Ureter (tissue), 1 donor: ENCODE results near the gene CD300H. TPM values are rescaled to one million over a fixed set of nuclear protein-coding genes. Genes with fewer than 3 reads are reported as not detected.

Experiments
- DNase-seq: peaks from one replicate; pipeline ENCODE4 v3.0.0-alpha.2; 2020; ENCODE audit warnings: low spot score
- total RNA-seq: library from RNA; stranded (reverse); gene quantifications from one replicate; pipeline ENCODE4 v1.2.4, GENCODE V29; 2023
- donor health status: DM: yes; HTN: yes; CAD: no.

CD300H gene
- total RNA-seq, result not detected

DNA sequence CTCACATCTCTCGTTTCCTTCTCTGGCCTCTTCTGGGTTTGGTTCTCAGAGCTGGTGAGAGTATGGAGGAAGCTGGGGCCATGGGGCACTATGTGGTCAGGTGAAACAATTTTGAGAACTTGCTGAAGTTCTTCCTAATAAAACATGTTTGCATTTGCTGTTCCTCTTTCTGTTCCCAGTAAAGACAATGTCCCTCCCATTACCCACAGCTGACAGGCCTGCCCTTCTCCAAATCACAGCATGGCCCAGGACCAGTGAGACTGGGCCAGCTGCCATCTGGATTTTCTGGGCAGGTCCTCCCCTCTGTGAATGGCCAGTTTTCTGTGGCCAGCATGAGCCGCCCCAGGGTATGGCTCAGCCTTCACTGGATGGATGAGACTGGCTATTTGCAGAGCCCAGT is at the start of gene CD300H:
Gene CD300H (minus strand): TSS at position 113 of the 400 bp plus-strand sequence.
- DNase-seq, result no peak

DNA sequence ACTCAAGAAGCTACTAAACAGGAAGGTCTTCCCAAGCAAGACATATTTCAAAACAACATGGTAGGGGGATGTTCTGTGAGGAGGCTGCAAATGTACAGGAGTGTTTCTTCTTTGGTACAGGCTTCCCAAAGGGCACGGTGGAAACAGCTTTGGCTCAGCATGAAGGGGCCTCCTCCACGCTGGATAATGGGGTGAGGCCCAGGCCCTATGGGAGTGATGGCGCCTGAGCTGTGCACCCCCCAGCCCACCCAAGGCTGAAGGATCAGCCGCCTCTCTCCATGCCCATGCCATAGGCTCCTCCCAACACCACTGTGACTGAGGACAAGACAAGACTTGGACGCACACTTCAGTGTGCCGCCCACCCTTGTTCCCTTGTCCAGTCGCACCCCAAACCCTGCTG is 49.4 kb upstream of the CD300H start:
- no peak for DNase-seq

DNA sequence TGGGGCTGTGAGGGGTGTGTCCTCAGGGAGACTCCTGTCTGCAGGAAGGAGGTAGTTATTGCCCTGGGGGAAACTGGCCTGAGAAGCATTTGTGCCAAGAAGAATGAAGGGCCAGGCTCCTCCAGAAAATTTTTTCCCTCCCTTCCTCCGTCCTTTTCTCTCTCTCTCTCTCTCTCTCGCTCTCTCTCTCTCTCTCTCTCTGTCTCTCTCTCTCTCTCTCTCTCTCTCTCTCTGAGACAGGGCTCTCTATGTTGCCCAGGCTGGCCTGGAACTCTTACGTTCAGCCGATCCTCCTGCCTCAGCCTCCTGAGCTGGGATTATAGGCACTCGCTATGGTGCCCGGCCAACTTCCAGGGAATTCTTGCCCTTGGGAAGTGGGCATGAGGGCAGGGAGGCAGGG is 44.7 kb upstream of the CD300H start:
- no peak for DNase-seq

DNA sequence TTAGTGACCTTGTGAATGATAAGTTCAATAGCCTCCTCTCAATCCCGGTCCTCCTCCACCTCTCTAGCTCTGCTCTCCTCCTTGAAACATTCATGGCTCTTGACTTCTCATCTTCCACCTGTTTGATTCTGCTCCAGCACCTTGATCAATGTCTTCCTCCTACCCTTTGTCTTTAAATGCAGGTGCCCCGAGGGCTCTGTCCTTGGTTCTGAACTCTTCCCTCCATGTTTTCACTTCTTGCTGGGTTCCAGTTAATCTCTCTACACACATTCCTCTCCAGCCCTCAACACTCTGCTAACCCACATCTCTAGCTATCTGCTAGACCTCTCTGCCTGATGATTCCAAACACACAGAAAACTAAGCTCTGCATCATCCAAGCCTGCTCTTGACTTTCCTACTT is 42.8 kb upstream of the CD300H start:
- DNase-seq, result no peak

GRCh38 chr17:74608511-74608910 is 41.2 kb upstream of the CD300H start:
- no peak for DNase-seq

DNA sequence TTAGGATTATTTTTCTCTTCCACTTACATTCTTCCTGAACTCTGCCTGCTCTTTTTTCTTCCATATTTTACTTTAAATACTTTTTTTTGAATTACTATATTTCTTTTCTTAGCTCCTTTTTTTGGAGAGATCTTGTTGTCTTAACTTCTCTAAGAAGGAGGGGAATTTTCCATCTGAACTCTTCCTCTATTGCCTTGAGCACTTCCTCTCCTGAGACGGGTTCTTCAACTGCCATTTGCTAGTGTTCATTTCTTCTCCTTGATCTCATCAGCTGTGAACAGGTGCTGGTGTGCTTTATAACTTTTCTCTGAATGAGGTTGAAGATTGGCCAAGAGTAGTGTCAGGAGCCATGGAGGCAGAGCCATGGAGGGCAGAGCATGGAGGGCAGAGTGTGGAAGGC is 39.9 kb upstream of the CD300H start:
- DNase-seq, result no peak

DNA sequence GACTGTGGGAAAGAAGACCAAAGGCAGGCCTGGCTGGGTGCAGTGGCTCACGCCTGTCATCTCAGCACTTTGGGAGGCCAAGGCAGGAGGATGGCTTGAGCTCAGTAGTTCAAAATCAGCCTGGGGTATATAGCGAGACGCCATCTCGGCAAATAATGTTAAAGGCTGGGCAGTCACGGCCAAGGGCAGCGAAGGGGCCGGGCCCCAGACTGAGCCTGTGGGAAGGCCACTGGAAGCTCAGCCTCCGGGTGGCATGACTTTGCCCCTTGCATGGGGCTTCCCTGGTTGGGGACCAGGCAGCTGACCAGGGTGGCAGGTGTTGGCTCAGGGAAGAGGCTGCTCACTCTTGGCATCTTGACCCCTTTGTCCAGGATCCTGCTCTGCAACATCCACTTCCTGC is 38.7 kb upstream of the CD300H start:
- no peak for DNase-seq

GRCh38 chr17:74605361-74605760 is 38.1 kb upstream of the CD300H start:
- no peak for DNase-seq

- DNase-seq, result no peak
Observed at GRCh38 chr17:74604761-74605160, 37.5 kb upstream of the CD300H start.

GRCh38 chr17:74604200-74604599 is 36.9 kb upstream of the CD300H start:
- DNase-seq, result no peak

GRCh38 chr17:74603746-74604145 is 36.4 kb upstream of the CD300H start:
- no peak for DNase-seq

GRCh38 chr17:74603037-74603635 is 35.8 kb upstream of the CD300H start:
- DNase-seq, result no peak

DNA sequence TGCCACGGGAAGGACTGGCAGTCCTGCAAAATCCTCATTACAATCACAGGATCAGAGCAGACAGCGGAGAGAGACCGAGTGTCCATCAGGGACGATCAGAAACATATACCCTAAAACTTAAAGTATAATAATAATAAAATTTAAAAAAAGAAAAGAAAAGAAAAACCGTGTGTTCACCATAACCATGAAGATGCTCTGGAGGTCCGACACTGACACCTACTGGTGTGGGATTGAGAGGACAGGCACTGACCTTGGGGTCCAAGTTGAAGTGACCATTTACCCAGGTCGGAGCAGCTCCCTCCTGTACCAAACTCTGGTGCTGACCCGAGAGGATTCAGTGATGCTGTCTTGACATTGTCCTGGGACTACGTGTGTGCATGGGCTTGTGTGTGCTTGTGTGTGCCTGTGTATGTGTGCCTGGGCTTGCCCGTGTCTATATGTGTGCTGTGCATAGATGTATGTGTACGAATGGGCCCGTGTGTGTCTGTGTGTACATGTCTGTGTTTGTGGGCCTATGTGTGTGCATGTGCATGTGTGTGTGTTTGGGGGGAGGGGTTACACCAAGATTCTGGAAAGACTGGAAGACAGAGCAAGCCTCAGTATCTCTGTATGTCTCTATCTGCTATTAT is 34.7 kb upstream of the CD300H start:
- no peak for DNase-seq

- no peak for DNase-seq
Observed at GRCh38 chr17:74599448-74599939, 32.2 kb upstream of the CD300H start.

DNA sequence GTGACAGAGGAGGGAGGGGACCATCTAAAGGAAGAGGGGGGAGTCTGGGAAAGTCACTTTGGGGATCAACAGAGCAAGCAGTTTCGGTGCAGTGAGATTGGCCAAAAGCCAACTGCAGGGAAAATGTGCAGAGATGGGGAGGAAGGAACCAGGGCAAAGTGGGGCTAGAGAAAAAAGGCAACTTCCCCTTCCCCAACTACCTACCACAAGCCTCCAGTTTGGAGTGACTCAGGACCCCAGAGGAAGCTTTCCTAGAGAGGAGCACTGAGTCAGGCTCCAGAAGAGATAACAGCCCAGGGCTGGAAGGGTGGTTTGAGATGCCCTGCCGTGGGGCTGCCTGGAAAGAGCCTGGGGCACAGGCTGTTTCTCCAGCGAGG is 31.7 kb upstream of the CD300H start:
- DNase-seq, result no peak

GRCh38 chr17:74598346-74599022 is 31.2 kb upstream of the CD300H start:
- DNase-seq, result no peak

DNA sequence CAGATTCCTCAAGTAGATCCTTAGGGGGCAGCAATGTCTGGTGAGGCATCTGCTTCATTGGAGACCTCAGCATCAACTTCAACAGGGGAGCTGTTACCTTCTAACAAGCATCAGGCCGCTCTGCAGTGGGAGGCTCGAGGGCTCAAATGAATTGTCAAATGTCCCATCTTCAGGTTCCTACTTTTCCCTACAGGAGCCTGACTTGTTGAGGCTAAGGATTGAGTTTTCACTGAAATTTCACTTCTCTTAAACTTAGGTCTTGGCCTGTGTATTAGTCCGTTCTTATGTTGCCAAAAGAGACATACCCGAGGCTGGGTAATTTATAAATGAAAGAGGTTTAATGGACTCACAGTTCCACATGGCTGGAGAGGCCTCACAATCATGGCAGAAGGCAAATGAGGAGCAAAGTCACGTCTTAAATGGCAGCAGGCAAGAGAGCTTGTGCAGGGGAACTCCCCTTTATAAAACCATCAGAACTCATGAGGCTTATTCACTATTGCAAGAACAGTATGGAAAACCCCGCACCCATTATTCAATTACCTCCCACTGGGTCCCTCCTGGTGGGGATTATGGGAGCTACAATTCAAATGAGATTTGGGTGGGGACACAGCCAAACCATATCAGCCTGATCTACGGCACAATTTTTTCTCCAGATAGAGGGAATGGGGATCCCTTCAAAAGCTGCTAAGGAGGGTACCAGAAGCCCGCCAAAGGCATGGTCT is 29.9 kb upstream of the CD300H start:
- no peak for DNase-seq

GRCh38 chr17:74595037-74595750 is 27.9 kb upstream of the CD300H start:
- DNase-seq, result no peak

DNA sequence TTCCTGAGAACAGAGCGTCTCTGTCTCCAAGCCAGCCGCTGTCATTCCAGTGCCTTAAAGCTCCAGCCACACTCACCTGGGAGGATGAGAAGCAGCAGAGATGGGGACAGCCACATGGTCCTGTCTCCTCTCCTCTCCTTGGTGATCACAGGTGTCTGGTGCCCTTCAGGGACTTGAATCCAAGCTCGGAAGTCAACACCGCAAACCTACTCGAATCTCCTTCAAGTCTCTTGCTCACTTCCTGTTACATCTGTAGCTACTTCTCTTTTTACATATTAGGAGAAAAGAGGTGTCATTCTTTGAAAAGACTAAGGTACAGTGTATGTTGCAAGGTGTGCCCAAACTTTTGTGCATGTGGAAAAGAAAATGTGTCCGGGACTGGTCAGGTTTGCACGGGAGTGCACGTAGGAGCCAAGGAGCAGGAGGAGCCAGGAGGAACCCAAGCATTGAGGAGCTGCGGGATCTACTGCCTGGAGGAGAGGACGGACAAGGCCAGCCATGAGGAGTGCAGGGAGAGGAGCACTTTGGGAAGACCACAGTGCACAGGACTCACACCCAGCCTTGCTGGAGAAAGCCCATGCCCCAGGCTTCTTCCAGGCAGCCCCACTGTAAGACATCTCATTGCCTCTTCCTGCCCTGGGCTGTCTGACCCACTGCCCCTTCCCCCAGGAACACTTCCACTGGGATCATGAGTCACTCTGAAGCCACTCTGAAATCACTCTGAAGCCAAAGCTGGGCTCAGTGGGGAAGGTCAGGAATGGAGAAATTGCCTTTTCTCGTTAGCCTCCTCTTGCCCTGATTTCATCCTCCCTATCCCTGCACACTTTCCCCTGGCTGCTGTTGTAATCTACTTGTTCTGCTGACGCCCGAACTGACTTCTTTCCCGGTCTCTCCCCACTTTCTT is 25.0 kb upstream of the CD300H start, which contains the start of gene CD300LD:
Gene CD300LD (minus strand): TSS at position 197 of the 904 bp plus-strand sequence. CDS start 81 bp downstream, at position 116.
- no peak for DNase-seq

GRCh38 chr17:74591503-74591902 is 24.2 kb upstream of the CD300H start:
- DNase-seq, result no peak

GRCh38 chr17:74585711-74586110 is 18.4 kb upstream of the CD300H start:
- no peak for DNase-seq
